SK-N-SH (cell line): ENCODE measurements around the gene FGL2.

Source experiments
- EP300 ChIP-seq, 2 experiments: IDR thresholded peaks; 2 replicates each; pipeline versions ENCODE4 v1.4.0 to v1.6.1; 2012; ENCODE audit warnings: borderline replicate concordance in 1 of 2, low read depth in 1 of 2, low read length in 1 of 2
- FOXJ3 ChIP-seq: sonication (generic); formaldehyde crosslinking; IDR thresholded peaks from 2 replicates; pipeline ENCODE4 v1.5.1; 2020; ENCODE audit warnings: mild to moderate bottlenecking, missing genetic modification reagents
- NFIC ChIP-seq: IDR thresholded peaks from 2 replicates; pipeline ENCODE4 v1.4.0; 2012; ENCODE audit warnings: borderline replicate concordance
- POLR2AphosphoS5 ChIP-seq: IDR thresholded peaks from 2 replicates; pipeline ENCODE4 v1.6.1; 2012; ENCODE audit warnings: low read depth, low read length
- TAF1 ChIP-seq: IDR thresholded peaks from 2 replicates; pipeline ENCODE4 v1.6.1; 2012; ENCODE audit warnings: low read depth, mild to moderate bottlenecking, low read length, moderate library complexity, borderline replicate concordance
- YY1 ChIP-seq: IDR thresholded peaks from 2 replicates; pipeline ENCODE4 v1.4.0; 2012; ENCODE audit warnings: low read depth, mild to moderate bottlenecking
- TF ChIP-seq, protein P1 (sequence below): fragments of 200-600 bp; sonication (generic); IDR thresholded peaks from 2 replicates; pipeline ENCODE4 v1.6.1; 2017; ENCODE audit warnings: antibody characterized with exemption, mild to moderate bottlenecking, moderate library complexity

DNA sequence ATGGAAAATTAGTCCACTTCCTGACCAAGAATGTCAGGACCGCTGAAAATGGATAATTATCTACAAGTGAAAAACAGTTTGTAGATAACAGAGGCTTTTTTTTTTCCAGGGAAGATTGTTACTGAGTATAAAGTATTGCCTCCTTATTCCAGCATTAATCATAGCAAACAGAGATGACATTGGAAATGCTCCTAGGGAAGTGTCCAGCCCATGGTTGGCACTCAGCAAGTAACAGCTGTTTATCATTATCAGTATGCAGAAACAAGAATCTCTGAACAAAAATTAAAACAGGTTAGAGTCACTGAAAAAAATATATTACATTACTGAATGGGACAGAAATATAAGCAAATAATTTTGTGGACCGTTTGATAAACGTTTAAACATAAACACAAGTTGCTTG, 14.6 kb downstream of the FGL2 start:
- no peak for TF ChIP-seq YY1
- no peak for TF ChIP-seq FOXJ3 (CRISPR knock-in tag)
- TF ChIP-seq POLR2AphosphoS5 = no peak
- no peak for TF ChIP-seq TAF1
- no peak for TF ChIP-seq EP300 (IDR thresholded peaks at IDR 0.05; ENCODE audit: borderline replicate concordance in 1 of 2, low read depth in 1 of 2, low read length in 1 of 2)
- TF ChIP-seq, protein P1, sequence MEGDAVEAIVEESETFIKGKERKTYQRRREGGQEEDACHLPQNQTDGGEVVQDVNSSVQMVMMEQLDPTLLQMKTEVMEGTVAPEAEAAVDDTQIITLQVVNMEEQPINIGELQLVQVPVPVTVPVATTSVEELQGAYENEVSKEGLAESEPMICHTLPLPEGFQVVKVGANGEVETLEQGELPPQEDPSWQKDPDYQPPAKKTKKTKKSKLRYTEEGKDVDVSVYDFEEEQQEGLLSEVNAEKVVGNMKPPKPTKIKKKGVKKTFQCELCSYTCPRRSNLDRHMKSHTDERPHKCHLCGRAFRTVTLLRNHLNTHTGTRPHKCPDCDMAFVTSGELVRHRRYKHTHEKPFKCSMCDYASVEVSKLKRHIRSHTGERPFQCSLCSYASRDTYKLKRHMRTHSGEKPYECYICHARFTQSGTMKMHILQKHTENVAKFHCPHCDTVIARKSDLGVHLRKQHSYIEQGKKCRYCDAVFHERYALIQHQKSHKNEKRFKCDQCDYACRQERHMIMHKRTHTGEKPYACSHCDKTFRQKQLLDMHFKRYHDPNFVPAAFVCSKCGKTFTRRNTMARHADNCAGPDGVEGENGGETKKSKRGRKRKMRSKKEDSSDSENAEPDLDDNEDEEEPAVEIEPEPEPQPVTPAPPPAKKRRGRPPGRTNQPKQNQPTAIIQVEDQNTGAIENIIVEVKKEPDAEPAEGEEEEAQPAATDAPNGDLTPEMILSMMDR = no peak
- no peak for TF ChIP-seq NFIC
